Measurements from ENCODE around the gene SMG6.

GRCh38 chr17:2232244-2232638, 71.3 kb downstream of the SMG6 start:
- TF ChIP-seq SUZ12 (IDR thresholded peaks at IDR 0.05; ENCODE audit: low read length) (no peak), TAF1 (IDR thresholded peaks at IDR 0.05; ENCODE audit: low read depth, low read length) (no peak), POLR2A (IDR thresholded peaks at IDR 0.05; ENCODE audit: control extremely low read depth in 1 of 2, low read depth in 2 of 2, low read length in 2 of 2) (no peak), JUND (IDR thresholded peaks at IDR 0.05; ENCODE audit: low read length) (no peak), EP300 (IDR thresholded peaks at IDR 0.05; ENCODE audit: borderline replicate concordance in 1 of 2, low read depth in 2 of 2, low read length in 2 of 2) (no peak)
